Measurements from ENCODE around the gene RUNX2.

The RUNX2 gene

DNA sequence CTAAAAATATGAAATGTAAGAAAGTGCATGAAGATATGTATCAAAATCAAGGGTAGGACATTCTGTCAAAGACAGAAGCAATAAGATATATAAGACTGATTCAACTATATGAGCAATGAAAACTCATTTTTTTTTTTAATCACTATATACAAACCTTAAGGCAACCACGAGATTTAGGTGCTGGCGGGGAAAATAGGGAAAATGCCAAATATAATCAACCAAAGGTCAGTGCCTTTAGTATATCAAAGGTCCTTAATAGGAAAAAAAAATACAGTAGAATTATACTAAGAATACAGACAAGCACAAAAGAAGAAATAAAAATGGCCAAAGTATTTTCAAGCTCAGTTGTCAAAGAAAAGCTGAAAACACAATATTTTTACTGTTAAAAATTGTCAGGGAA, 25.5 kb downstream of the RUNX2 start:
- no peaks in the 10 kb centered on the region for H3K36me3 ChIP-seq (ENCODE audit: insufficient read depth, low read length)
- H3K9ac ChIP-seq (ENCODE audit: low read length) = no peak overlapping the region
- no peak overlapping the region for H3K27ac ChIP-seq (ENCODE audit: low read depth, low read length)
- no peaks in the 10 kb centered on the region for H3K9me3 ChIP-seq (ENCODE audit: low read length)
- H3K4me1 ChIP-seq (ENCODE audit: insufficient read depth, low read length) = no peaks in the 10 kb centered on the region
- no peak overlapping the region for H3K4me3 ChIP-seq (ENCODE audit: low read depth in 1 of 2, low read length in 2 of 2)
- H3K27me3 ChIP-seq (ENCODE audit: control insufficient read depth in 1 of 2, insufficient read depth in 2 of 2, low read length in 2 of 2) = no peaks in the 10 kb centered on the region

DNA sequence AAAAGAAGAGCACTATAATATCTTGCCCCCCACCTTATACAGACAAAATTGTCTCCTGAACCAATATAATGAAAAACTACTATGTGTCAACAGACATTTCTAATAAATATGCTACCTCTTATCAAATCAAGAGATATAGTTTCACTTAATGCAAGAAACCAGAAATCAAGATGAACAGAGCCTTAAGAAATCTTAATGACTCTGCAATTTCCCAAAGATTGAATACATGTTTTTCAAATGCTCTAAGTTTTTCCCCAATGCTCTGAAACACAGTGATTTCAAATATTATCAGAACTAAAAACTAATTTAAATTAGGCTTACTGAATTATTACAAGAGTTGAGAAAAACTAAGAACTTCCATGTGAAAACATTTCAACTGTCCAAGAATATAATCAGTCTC, 36.3 kb downstream of the RUNX2 start:
- Histone ChIP-seq H3K4me3 (ENCODE audit: low read depth in 1 of 2, low read length in 2 of 2) (no peak overlapping the region), H3K27me3 (ENCODE audit: control insufficient read depth in 1 of 2, insufficient read depth in 2 of 2, low read length in 2 of 2) (no peaks in the 10 kb centered on the region), H3K27ac (ENCODE audit: low read depth, low read length) (no peak overlapping the region)

DNA sequence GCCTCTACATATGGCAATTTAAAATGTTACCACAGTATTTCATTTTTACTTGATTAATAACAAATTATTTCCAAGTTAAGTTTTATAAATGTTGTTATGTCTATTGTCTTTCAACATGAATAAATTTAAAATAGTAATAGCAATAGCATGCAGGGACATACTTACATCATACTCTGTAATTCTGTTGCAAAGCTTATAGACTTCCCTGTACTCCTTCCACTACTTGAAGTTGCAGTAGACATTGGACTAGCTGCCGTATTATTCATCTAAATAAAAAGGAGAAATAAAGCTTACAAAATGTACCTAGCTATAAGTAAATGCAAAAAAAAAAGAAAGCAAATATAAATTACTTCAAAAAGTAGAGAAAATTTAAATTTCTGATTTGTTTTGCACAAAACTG, 36.9 kb downstream of the RUNX2 start:
- Histone ChIP-seq H3K4me3 (ENCODE audit: low read depth in 1 of 2, low read length in 2 of 2) (no peak overlapping the region), H3K27me3 (ENCODE audit: control insufficient read depth in 1 of 2, insufficient read depth in 2 of 2, low read length in 2 of 2) (no peaks in the 10 kb centered on the region), H3K9ac (ENCODE audit: low read length) (no peak overlapping the region), H3K4me1 (ENCODE audit: insufficient read depth, low read length) (no peaks in the 10 kb centered on the region), H3K27ac (ENCODE audit: low read depth, low read length) (no peak overlapping the region), H3K9me3 (ENCODE audit: low read length) (no peaks in the 10 kb centered on the region), H3K36me3 (ENCODE audit: insufficient read depth, low read length) (no peaks in the 10 kb centered on the region)

More for the DNA sequence above, 36.3 kb downstream of the RUNX2 start:
- Histone ChIP-seq H3K36me3 (ENCODE audit: insufficient read depth, low read length) (no peaks in the 10 kb centered on the region), H3K4me1 (ENCODE audit: insufficient read depth, low read length) (no peaks in the 10 kb centered on the region), H3K9me3 (ENCODE audit: low read length) (no peaks in the 10 kb centered on the region), H3K9ac (ENCODE audit: low read length) (no peak overlapping the region)

DNA sequence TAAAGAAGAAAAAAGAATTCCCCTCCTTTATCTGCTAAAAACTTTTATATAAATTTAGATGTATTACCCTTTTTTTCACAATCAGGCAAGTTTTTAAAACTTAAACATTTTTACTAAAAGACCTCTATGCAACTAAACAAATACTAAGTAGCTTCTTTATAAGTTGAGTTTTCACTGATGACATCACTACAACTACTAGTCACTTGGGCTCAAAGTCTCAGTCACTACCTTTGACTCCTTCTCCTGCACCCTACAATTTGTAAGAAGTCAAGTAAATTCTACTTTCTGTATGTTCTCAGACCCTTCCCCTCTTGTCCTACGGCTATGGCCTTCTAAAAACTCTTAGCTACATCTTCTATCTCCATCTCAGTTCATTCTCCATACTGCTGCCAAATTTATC, 38.4 kb downstream of the RUNX2 start:
- no peak overlapping the region for H3K4me3 ChIP-seq (ENCODE audit: low read depth in 1 of 2, low read length in 2 of 2)
- H3K36me3 ChIP-seq (ENCODE audit: insufficient read depth, low read length) = no peaks in the 10 kb centered on the region
- H3K27me3 ChIP-seq (ENCODE audit: control insufficient read depth in 1 of 2, insufficient read depth in 2 of 2, low read length in 2 of 2) = no peaks in the 10 kb centered on the region
- H3K9me3 ChIP-seq (ENCODE audit: low read length) = no peaks in the 10 kb centered on the region
- H3K4me1 ChIP-seq (ENCODE audit: insufficient read depth, low read length) = no peaks in the 10 kb centered on the region
- H3K9ac ChIP-seq (ENCODE audit: low read length) = no peak overlapping the region
- H3K27ac ChIP-seq (ENCODE audit: low read depth, low read length) = no peak overlapping the region

DNA sequence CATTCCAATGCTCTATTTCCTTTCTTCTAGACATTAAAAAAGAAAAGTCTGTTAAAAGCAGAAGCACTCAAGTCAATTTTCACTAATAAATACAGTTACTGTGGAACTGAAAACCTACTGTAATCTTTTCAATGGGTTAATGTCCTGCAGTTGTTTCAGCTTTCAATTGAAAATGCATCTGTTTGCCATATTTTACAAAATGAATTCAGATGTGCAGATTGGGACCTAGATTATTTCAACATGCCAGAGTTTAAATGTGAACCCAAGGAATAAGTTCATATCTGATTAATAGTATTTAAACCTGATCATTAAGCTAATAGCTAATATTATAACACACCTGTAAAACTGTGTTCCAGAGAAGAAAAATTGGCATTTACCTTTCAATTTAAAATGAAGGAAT, 39.9 kb downstream of the RUNX2 start:
- Histone ChIP-seq H3K4me3 (ENCODE audit: low read depth in 1 of 2, low read length in 2 of 2) (no peak overlapping the region), H3K4me1 (ENCODE audit: insufficient read depth, low read length) (no peaks in the 10 kb centered on the region), H3K9me3 (ENCODE audit: low read length) (no peaks in the 10 kb centered on the region), H3K27ac (ENCODE audit: low read depth, low read length) (no peak overlapping the region), H3K36me3 (ENCODE audit: insufficient read depth, low read length) (no peaks in the 10 kb centered on the region), H3K9ac (ENCODE audit: low read length) (no peak overlapping the region), H3K27me3 (ENCODE audit: control insufficient read depth in 1 of 2, insufficient read depth in 2 of 2, low read length in 2 of 2) (no peaks in the 10 kb centered on the region)

DNA sequence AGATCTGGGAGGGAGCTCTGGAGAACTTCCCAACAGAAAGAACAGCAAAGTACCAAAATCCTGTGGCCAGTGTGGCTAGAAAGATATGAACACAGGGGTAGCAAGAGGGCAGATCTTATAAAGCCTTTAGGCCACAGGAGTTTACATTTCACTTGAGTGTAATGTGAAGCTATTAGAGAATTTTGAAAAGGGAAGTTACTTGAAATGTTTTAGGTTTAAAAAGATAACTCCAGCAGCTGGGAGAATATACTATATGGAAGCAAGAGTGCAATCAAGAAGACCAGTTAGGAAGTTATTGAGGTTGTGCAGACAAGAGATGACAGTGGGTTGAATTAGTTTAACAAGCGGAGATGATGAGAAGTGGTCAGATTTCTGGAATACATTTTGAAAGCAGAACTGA, 41.7 kb downstream of the RUNX2 start:
- Histone ChIP-seq H3K36me3 (ENCODE audit: insufficient read depth, low read length) (no peaks in the 10 kb centered on the region), H3K27ac (ENCODE audit: low read depth, low read length) (no peak overlapping the region), H3K4me1 (ENCODE audit: insufficient read depth, low read length) (no peaks in the 10 kb centered on the region), H3K4me3 (ENCODE audit: low read depth in 1 of 2, low read length in 2 of 2) (no peak overlapping the region), H3K27me3 (ENCODE audit: control insufficient read depth in 1 of 2, insufficient read depth in 2 of 2, low read length in 2 of 2) (no peaks in the 10 kb centered on the region), H3K9me3 (ENCODE audit: low read length) (no peaks in the 10 kb centered on the region), H3K9ac (ENCODE audit: low read length) (no peak overlapping the region)

DNA sequence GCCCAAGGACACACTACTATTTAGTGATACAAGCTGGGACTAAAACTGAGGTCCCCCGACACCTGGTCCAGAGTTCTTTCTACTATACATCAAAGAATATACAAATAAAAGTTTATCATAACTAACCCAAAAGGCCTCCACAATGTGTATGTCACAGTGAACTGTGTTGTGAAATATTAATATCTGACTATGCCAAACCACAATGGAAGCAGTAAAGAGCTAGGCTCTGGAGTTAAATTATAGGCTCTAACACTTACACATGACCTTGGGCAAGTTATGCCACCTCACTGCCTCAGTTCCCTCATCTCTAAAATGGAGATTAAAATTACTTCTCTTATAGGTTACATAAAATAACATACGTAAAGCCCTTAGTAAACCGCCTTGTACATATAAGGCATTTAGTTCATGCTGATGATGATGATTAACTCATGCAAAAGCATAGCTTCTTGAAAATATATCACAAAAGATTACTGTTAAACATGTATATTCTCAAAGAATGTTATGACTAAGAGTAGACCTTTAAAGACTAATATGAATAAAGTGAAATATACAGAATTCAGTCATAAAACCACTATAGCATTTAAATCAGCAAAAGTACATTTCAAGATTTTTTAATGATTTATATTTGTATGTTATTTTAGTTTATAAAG, 43.9 kb downstream of the RUNX2 start:
- H3K27ac ChIP-seq (ENCODE audit: low read depth, low read length) = no peak overlapping the region
- no peaks in the 10 kb centered on the region for H3K27me3 ChIP-seq (ENCODE audit: control insufficient read depth in 1 of 2, insufficient read depth in 2 of 2, low read length in 2 of 2)
- no peak overlapping the region for H3K9ac ChIP-seq (ENCODE audit: low read length)
- H3K9me3 ChIP-seq (ENCODE audit: low read length) = no peaks in the 10 kb centered on the region
- no peaks in the 10 kb centered on the region for H3K4me1 ChIP-seq (ENCODE audit: insufficient read depth, low read length)
- H3K4me3 ChIP-seq (ENCODE audit: low read depth in 1 of 2, low read length in 2 of 2) = no peak overlapping the region
- no peaks in the 10 kb centered on the region for H3K36me3 ChIP-seq (ENCODE audit: insufficient read depth, low read length)

DNA sequence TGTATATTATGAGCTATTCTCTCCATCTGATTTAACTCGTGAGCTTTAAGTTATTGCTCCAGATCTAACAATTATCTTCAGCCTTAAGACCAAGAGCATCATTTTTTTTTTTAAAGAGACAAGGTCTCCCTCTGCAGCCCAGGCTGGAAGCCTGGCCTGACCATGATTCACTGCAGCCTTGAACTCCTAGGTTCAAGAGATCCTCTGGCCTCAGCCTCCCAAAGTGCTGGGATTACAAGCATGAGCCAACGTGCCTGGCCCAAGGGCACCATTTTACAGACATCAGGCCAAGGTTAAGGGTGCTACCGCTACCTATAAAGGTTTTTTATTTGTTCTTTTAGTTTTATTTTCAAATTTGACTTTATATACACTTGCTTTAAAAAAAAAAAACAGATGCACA, 47.3 kb downstream of the RUNX2 start:
- H3K9me3 ChIP-seq (ENCODE audit: low read length) = no peaks in the 10 kb centered on the region
- no peak overlapping the region for H3K4me3 ChIP-seq (ENCODE audit: low read depth in 1 of 2, low read length in 2 of 2)
- no peak overlapping the region for H3K9ac ChIP-seq (ENCODE audit: low read length)
- H3K4me1 ChIP-seq (ENCODE audit: insufficient read depth, low read length) = peaks cover 6% of the 10 kb centered on the region
- H3K27ac ChIP-seq (ENCODE audit: low read depth, low read length) = no peak overlapping the region
- H3K36me3 ChIP-seq (ENCODE audit: insufficient read depth, low read length) = no peaks in the 10 kb centered on the region
- H3K27me3 ChIP-seq (ENCODE audit: control insufficient read depth in 1 of 2, insufficient read depth in 2 of 2, low read length in 2 of 2) = no peaks in the 10 kb centered on the region

DNA sequence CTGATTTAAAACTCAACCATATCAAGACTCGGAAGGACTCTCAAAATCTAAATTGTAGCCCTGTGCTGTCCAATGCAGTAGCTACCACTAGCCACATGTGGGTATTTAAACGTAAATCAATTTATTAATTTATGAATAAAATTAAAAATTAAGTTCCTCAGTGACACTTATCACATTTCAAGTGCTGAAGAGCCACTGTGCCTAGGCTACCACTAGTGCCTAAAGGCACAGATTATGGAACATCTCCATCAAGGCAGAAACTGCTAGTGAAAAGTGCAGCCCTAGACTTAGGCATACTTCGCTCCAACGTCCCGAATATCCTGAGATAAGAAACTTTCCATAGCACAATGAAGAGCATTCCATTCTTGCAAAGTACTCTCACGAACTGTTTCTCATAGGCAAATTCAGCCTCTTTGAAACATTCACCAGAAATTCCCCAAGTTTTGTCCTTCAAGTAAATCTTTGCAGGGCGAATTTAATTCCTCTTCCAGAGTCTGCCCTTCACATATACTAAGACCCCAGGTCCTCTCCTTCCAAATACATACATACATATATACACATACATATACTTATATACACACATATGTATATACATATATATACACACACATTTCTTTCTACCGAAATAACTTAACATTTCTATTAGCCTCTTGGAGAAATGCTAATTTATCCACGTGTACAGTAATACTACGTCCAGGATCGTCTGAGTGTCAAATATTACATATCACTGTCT, 48.3 kb downstream of the RUNX2 start:
- Histone ChIP-seq H3K4me1 (ENCODE audit: insufficient read depth, low read length) (peaks cover 6% of the 10 kb centered on the region), H3K9ac (ENCODE audit: low read length) (peak overlapping the region; percentile 93), H3K36me3 (ENCODE audit: insufficient read depth, low read length) (no peaks in the 10 kb centered on the region), H3K4me3 (ENCODE audit: low read depth in 1 of 2, low read length in 2 of 2) (peak overlapping the region; percentile 96 to 97), H3K27ac (ENCODE audit: low read depth, low read length) (peak overlapping the region; percentile 96), H3K9me3 (ENCODE audit: low read length) (no peaks in the 10 kb centered on the region), H3K27me3 (ENCODE audit: control insufficient read depth in 1 of 2, insufficient read depth in 2 of 2, low read length in 2 of 2) (no peaks in the 10 kb centered on the region)

DNA sequence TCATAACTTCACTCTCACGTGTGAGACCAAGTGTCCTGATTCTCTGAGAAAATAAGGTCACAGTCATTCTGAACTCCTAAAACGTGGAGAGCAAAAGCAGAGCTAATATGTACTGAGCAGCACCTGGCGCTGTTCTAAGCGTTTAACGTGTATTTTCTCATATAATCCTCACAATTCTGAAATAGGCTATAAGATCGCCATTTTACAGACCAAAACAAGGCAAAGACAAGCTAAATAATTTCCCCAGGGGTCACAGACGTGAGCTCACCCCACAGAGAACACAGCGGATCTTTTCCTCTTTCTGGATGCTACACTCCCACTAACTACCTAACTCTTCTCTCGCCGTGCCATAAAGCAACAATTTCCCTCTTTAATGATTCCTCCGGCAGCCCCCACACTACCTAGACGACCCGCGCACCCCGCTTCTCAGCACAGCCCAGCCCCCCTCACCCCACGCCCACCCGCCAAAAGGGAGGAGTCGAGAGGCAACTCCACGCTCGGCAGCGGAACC, 49.0 kb downstream of the RUNX2 start:
- Histone ChIP-seq H3K27me3 (ENCODE audit: control insufficient read depth in 1 of 2, insufficient read depth in 2 of 2, low read length in 2 of 2) (no peaks in the 10 kb centered on the region), H3K9me3 (ENCODE audit: low read length) (no peaks in the 10 kb centered on the region), H3K4me3 (ENCODE audit: low read depth in 1 of 2, low read length in 2 of 2) (peak overlapping the region; percentile 96 to 97), H3K27ac (ENCODE audit: low read depth, low read length) (peak overlapping the region; percentile 96), H3K4me1 (ENCODE audit: insufficient read depth, low read length) (peaks cover 6% of the 10 kb centered on the region), H3K9ac (ENCODE audit: low read length) (peak overlapping the region; percentile 93), H3K36me3 (ENCODE audit: insufficient read depth, low read length) (no peaks in the 10 kb centered on the region)

DNA sequence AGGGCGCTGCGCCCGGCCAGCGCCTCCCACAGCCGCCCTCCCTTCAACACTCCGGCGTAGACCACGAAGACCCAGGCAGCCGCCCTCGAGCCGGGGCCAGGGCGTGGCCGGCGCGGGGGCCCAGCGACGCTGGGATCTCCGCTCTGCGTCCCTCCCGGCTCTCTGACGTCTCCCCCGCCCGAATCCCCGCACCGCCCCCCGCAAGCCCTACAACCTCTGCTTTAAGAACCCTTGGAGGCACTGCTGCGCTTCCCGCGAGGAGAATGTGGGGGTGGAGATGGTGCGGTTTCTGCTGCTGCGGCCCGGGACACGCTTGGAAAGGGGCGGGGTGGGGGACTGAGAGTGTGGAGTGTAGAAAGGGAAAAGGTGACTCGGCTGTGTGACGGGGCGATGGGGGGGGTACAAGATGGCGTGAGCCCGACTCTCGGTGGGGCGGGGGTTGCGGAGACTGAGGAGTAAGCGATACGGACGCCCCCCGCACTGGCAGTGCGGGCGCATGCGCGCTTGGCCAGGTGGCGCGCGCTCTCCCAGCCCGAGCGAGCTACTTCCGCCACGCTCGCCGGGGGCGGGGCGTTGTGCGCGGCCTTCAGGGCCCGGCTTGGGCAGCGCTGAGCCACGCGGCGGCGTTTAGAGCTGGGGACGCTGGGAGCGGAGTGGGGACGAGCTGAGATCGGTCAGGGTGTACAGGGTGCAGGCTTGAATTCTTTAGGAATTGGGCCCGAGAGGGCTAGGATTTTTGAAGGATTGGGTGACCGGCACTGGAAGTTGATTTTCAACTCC, 49.6 kb downstream of the RUNX2 start, which contains the start of gene SUPT3H:
TSS of gene SUPT3H (minus strand) at position 381 of the 780 bp plus-strand sequence.
- no peaks in the 10 kb centered on the region for H3K36me3 ChIP-seq (ENCODE audit: insufficient read depth, low read length)
- peaks cover 6% of the 10 kb centered on the region for H3K4me1 ChIP-seq (ENCODE audit: insufficient read depth, low read length)
- peak within 1 kb of the TSS; percentile 96 to 97 for H3K4me3 ChIP-seq (ENCODE audit: low read depth in 1 of 2, low read length in 2 of 2)
- H3K9ac ChIP-seq (ENCODE audit: low read length) = peak within 1 kb of the TSS; percentile 93
- H3K9me3 ChIP-seq (ENCODE audit: low read length) = no peaks in the 10 kb centered on the region
- H3K27ac ChIP-seq (ENCODE audit: low read depth, low read length) = peak within 1 kb of the TSS; percentile 96
- no peaks in the 10 kb centered on the region for H3K27me3 ChIP-seq (ENCODE audit: control insufficient read depth in 1 of 2, insufficient read depth in 2 of 2, low read length in 2 of 2)
